Esophagus (tissue), 2 donors: ENCODE results near the gene GRB2. TPM values are rescaled to one million over a fixed set of nuclear protein-coding genes. Genes with fewer than 3 reads are reported as not detected.

Experiments used
- H3K27ac ChIP-seq, 2 donors: one replicate each; pipeline ENCODE4 v1.5.1; 2013; ENCODE audit warnings: low read depth in 2 of 2, mild to moderate bottlenecking in 2 of 2, inconsistent platforms in 1 of 2, low read length in 1 of 2, moderate library complexity in 1 of 2
- H3K27me3 ChIP-seq, 2 donors: one replicate each; pipeline ENCODE4 v1.6.1; 2013; ENCODE audit warnings: low read length in 2 of 2, control low read depth in 1 of 2, mild to moderate bottlenecking in 1 of 2; ENCODE audit not compliant: insufficient read depth in 2 of 2, control insufficient read depth in 1 of 2
- H3K36me3 ChIP-seq, 2 donors: one replicate each; pipeline ENCODE4 v1.6.1; 2013; ENCODE audit warnings: low read length in 1 of 2; ENCODE audit not compliant: control insufficient read depth in 2 of 2, insufficient read depth in 2 of 2
- H3K4me1 ChIP-seq, 2 donors: one replicate each; pipeline ENCODE4 v1.6.1; 2013; ENCODE audit warnings: low read length in 1 of 2; ENCODE audit not compliant: control insufficient read depth in 2 of 2, insufficient read depth in 2 of 2
- H3K4me3 ChIP-seq, 2 donors: one replicate each; pipeline ENCODE4 v1.5.1; 2013; ENCODE audit warnings: low read length in 2 of 2, mild to moderate bottlenecking in 2 of 2, low read depth in 1 of 2, moderate library complexity in 1 of 2
- H3K9me3 ChIP-seq, 2 donors: one replicate each; pipeline ENCODE4 v1.6.1; 2013; ENCODE audit warnings: mild to moderate bottlenecking in 2 of 2, low read depth in 1 of 2, low read length in 1 of 2, moderate library complexity in 1 of 2; ENCODE audit not compliant: control insufficient read depth in 2 of 2, insufficient read depth in 1 of 2
- WGBS, 2 donors: extraction: QIAGEN DNeasy Blood & Tissue Kit; methylation state at CpG; one replicate each; pipeline ENCODE4 v1.1.7; 2013; 5-methylcytosine and 5-hydroxymethylcytosine counted together
- polyA plus RNA-seq, 2 donors: library from polyadenylated mRNA; stranded (reverse); fragments of 200-250 nt; gene quantifications; one replicate each; pipeline ENCODE4 v1.2.3, GENCODE V29; 2013
- donor health status: healthy with polysubstance abuse.
- donor health status: Bipolar disorder and iron deficiency.

Gene GRB2
- polyA plus RNA-seq, 2 donors: 23.2 to 36.6 TPM

DNA sequence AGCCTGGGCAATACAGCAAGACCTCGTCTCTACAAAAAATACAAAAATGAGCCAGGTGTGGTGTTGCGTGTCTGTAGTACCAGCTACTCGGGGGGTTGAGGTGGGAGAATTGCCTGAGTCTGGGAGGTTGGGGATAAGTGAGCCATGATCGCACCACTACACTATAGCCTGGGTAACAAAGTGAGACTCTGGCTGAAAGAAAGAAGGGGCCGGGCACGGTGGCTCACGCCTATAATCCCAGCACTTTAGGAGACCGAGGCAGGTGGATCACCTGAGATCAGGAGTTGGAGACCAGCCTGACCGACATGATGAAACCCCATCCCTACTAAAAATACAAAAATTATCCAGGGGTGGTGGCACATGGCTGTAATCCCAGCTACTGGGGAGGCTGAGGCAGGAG lies 10.5 kb upstream of the GRB2 start:
- Histone ChIP-seq H3K27ac (no peak overlapping the region), H3K4me3 (no peak overlapping the region), H3K9me3 (no peaks in the 10 kb centered on the region), H3K36me3 (no peaks in the 10 kb centered on the region), H3K4me1 (no peaks in the 10 kb centered on the region), H3K27me3 (no peaks in the 10 kb centered on the region)
- WGBS, 2 donors: 90 to 92% methylated on average over 9 of the region's 9 CpGs

GRCh38 chr17:75414488-75414887 lies 9.0 kb upstream of the GRB2 start:
- no peaks in the 10 kb centered on the region for H3K27me3 ChIP-seq
- H3K27ac ChIP-seq: no peak overlapping the region
- H3K36me3 ChIP-seq: no peaks in the 10 kb centered on the region
- no peaks in the 10 kb centered on the region for H3K9me3 ChIP-seq
- no peak overlapping the region for H3K4me3 ChIP-seq
- 78 to 86% methylated on average over 1 of the region's 1 CpG for WGBS, 2 donors
- H3K4me1 ChIP-seq: no peaks in the 10 kb centered on the region

DNA sequence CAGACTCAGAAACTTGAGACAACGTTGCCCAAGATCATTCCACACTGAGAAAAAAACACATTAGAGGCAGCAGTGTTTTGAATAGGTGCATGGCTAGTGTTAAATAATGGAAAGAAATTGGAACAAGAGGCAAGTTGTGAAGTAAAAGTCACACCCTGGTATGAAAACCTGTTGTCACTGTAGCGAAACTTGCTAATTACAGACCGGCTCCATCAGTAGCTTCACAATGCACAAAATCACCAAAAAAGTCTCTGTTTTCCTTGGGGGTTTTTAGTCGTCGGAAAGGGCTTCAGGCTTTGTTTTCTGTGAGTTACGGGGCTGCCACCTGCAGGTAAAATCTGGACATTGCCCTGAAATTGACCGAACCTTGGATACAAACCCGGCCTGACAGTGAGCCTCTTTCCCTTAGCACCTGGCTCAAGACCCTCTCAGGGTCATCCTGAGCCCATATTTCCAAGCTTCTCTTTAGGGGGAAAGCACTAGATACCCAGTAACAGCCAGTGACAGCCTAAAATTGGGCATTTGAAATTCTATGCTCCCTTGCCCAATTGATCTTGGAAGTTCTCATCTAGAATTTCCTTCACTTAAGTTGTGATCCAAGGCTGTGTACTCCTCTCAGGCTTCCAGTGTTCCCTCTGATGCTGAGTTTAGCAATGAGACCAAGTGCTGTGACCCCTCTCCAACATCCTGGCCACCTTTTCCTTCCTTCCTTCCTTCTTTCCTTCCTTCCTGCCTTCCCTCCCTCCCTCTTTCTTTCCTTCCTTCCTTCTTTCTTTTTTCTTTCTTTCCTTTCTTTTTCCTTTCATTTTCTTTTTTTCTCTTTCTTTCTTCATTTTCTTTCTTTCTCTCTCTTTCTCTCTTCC lies 7.2 kb upstream of the GRB2 start:
- H3K4me3 ChIP-seq: peak overlapping the region in 1 of 2 donors; percentile 20
- no peaks in the 10 kb centered on the region for H3K36me3 ChIP-seq
- H3K27ac ChIP-seq: no peak overlapping the region
- no peaks in the 10 kb centered on the region for H3K4me1 ChIP-seq
- H3K9me3 ChIP-seq: no peaks in the 10 kb centered on the region
- H3K27me3 ChIP-seq: no peaks in the 10 kb centered on the region
- WGBS, 2 donors: 1 to 2% methylated on average over 8 of the region's 8 CpGs

GRCh38 chr17:75411328-75412067 lies 6.0 kb upstream of the GRB2 start:
- no peak overlapping the region for H3K4me3 ChIP-seq
- H3K9me3 ChIP-seq: no peaks in the 10 kb centered on the region
- H3K27ac ChIP-seq: no peak overlapping the region
- no peaks in the 10 kb centered on the region for H3K27me3 ChIP-seq
- H3K36me3 ChIP-seq: no peaks in the 10 kb centered on the region
- H3K4me1 ChIP-seq: no peaks in the 10 kb centered on the region
- 87 to 89% methylated on average over 5 of the region's 5 CpGs for WGBS, 2 donors

GRCh38 chr17:75410141-75410540 lies 4.7 kb upstream of the GRB2 start:
- no peaks in the 10 kb centered on the region for H3K27me3 ChIP-seq
- H3K27ac ChIP-seq: no peak overlapping the region
- H3K4me1 ChIP-seq: peaks cover 0 to 2% of the 10 kb centered on the region in 2 donors
- WGBS, 2 donors: 78 to 84% methylated on average over 4 of the region's 4 CpGs
- H3K36me3 ChIP-seq: no peaks in the 10 kb centered on the region
- no peak overlapping the region for H3K4me3 ChIP-seq
- H3K9me3 ChIP-seq: no peaks in the 10 kb centered on the region

DNA sequence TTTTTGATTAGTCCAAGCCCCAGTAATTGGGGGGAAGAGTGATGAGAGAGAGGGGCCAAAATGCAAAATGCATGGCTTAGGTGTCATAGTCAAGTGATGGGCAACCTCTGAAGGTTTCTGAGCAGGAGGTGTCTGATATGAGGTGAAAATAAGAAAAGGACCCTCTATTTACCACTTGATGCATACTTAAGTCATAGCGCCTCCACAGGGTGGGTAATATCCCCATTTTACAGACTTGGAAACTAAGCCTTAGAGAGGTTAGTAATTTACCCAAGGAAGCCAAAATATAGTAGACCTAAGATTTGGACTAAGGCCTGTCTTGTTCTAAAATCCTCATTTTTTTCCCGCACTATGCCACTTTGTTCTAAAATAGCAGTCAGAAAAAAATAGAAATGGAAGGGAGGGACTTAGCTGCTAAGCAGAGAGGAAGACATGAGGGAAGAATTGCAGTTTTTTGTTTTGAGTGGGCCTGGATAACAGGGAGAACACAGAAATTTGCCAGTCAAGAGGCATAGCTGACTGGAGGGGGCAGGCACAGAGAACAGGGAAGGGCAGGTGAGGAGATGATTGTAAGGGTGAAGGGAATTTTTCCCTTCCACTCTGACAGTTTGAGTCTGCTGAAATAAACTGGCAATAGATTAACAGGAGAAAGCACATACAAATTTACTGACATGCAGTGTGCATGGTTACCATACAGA lies 2.3 kb upstream of the GRB2 start:
- Histone ChIP-seq H3K27me3 (no peaks in the 10 kb centered on the region), H3K27ac (no peak overlapping the region), H3K4me1 (peaks cover 0 to 2% of the 10 kb centered on the region in 2 donors), H3K36me3 (no peaks in the 10 kb centered on the region), H3K4me3 (no peak overlapping the region), H3K9me3 (no peaks in the 10 kb centered on the region)
- WGBS, 2 donors: 88 to 92% methylated on average over 2 of the region's 2 CpGs

DNA sequence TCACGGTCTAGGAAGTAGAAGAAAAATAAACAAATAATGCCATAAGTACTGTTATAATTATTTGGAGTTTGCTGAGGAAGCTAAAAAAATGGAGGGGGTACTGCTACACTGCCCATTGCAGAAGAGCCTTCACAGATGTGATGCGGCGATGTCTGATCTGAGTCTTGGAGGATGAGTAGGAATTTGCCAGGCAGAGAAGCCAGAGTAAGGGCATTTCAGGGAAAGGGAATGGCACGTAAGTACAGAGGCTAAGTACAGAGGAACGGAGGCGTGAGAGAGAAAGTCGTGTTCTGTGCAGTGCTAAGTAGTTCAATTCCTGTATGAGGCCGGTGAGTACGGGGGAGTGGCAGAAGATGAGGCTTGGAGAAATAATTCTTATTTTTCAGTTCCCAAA lies 741 bp upstream of the GRB2 start:
- 6 to 9% methylated on average over 9 of the region's 9 CpGs for whole genome bisulfite sequencing, 2 donors
- Histone ChIP-seq H3K27ac (peak overlapping the region; percentile 24 to 57), H3K4me3 (peak overlapping the region; percentile 51 to 86)

GRCh38 chr17:75404731-75405364 lies 630 bp downstream of the GRB2 start:
- Histone ChIP-seq H3K27me3 (no peaks in the 10 kb centered on the region), H3K36me3 (no peaks in the 10 kb centered on the region), H3K9me3 (no peaks in the 10 kb centered on the region), H3K27ac (peak overlapping the region; percentile 88 to 95), H3K4me3 (peak overlapping the region; percentile 86 to 99), H3K4me1 (peaks cover 0 to 2% of the 10 kb centered on the region in 2 donors)
- 0% methylated on average over 36 to 37 of the region's 37 CpGs for WGBS, 2 donors

More for the DNA sequence above, 741 bp upstream of the GRB2 start:
- H3K9me3 ChIP-seq: no peaks in the 10 kb centered on the region
- H3K4me1 ChIP-seq: peaks cover 0 to 2% of the 10 kb centered on the region in 2 donors
- H3K36me3 ChIP-seq: no peaks in the 10 kb centered on the region
- H3K27me3 ChIP-seq: no peaks in the 10 kb centered on the region

DNA sequence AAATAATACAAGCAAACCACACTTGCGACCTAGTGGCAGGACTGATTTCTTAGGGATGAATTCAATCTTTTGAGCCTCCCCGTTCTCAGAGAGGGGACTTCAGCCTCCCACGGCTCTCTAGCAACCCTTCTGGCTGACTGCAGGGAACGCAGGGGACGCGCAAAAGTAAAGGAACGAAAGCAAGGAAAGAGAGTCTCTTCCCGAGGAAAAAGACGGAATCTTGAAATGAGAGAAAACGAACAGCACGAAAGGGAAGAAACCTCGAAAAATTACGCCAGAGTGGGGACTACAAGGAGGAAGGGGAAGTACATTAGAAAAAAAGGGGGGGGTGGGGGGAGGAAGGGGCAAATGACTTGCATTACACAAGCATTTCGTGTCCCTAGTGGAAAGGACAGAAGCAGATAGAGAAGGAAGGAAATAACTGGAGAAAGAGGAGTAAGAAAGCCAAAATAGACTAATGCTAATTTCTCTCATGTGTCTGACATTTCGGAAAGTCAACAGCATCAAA lies 1.2 kb downstream of the GRB2 start:
- Histone ChIP-seq H3K36me3 (no peaks in the 10 kb centered on the region), H3K27me3 (no peaks in the 10 kb centered on the region), H3K4me3 (peak overlapping the region; percentile 86 to 99), H3K4me1 (peaks cover 0 to 2% of the 10 kb centered on the region in 2 donors), H3K9me3 (no peaks in the 10 kb centered on the region), H3K27ac (peak overlapping the region; percentile 88 to 95)
- WGBS, 2 donors: 0 to 1% methylated on average over 15 of the region's 15 CpGs
